K562 treated with DMSO at 1 percent for 4 hours (cell line): ENCODE measurements around the gene MMP7. TPM values are rescaled to one million over a fixed set of nuclear protein-coding genes. Genes with fewer than 3 reads are reported as not detected.

Experiments used
- total RNA-seq: library from RNA; unstranded; fragments of 300-600 nt; gene quantifications from 2 replicates; pipeline ENCODE4 v1.2.3, GENCODE V29; 2022; ENCODE audit not compliant: insufficient read depth

The MMP7 gene, protein sequence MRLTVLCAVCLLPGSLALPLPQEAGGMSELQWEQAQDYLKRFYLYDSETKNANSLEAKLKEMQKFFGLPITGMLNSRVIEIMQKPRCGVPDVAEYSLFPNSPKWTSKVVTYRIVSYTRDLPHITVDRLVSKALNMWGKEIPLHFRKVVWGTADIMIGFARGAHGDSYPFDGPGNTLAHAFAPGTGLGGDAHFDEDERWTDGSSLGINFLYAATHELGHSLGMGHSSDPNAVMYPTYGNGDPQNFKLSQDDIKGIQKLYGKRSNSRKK
- total RNA-seq = not detected in 2 replicates

DNA sequence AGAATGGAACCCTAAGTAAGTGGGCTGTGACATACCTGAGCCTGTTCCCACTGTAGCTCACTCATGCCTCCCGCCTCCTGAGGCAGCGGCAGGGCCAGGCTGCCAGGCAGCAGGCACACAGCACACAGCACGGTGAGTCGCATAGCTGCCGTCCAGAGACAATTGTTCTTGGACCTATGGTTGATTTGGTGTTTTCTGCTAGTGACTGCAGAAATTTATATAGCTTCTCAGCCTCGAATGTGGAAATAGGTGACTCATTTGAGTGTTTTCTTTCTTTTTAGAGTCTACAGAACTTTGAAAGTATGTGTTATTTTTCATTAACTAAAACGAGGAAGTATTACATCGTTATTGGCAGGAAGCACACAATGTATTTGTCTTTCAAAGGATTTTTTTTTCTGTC is at the start of gene MMP7:
MMP7 (minus strand) TSS at position 190 of the 400 bp plus-strand sequence; CDS start at position 143, 47 bp downstream.

Other genes with a start within 250 kb of the MMP7 start
- 0.41 and 0.88 TPM in 2 replicates for gene BIRC3, start 213.3 kb downstream of the MMP7 start, total RNA-seq
- 16.8 and 25.1 TPM in 2 replicates for gene BIRC2, start 183.5 kb downstream of the MMP7 start, total RNA-seq
- 37.5 and 38.9 TPM in 2 replicates for gene TMEM123, start 78.0 kb downstream of the MMP7 start, total RNA-seq
- gene MMP20, start 94.6 kb upstream of the MMP7 start, total RNA-seq = not detected in 2 replicates
- gene MMP27, start 175.0 kb upstream of the MMP7 start, total RNA-seq = not detected in 2 replicates
- gene MMP8, start 194.2 kb upstream of the MMP7 start, total RNA-seq = not detected in 2 replicates
- not detected in 2 replicates for gene MMP10, start 249.9 kb upstream of the MMP7 start, total RNA-seq